Activated CD4-positive, alpha-beta T cell treated with anti-CD3 and anti-CD28 coated beads, Interleukin-2, Interleukin-4, amounts not matched to agents 100 ng/mL and 50 ng/mL, durations not matched to agents 16 hours and 8 hours (primary cell): ENCODE data around the gene GPR153.
"Not testable (repeated sequence)": the region's sequence is repeated elsewhere in the genome, so short reads cannot be mapped to it uniquely, and the experiment has no call there.

Source experiments
- DNase-seq: peaks from one replicate; pipeline ENCODE4 v3.0.0-alpha.2; 2020; ENCODE audit warnings: low spot score

Gene GPR153

GRCh38 chr1:6224718-6225117 lies 36.2 kb downstream of the GPR153 start:
- DNase-seq = no peak

- no peak for DNase-seq
Observed at GRCh38 chr1:6223617-6224016, 37.3 kb downstream of the GPR153 start.

- no peak for DNase-seq
Observed at GRCh38 chr1:6222636-6223035, 38.3 kb downstream of the GPR153 start.

- no peak for DNase-seq
Observed at GRCh38 chr1:6221210-6221784, 39.6 kb downstream of the GPR153 start.

- DNase-seq = no peak
Observed at GRCh38 chr1:6220236-6220635, 40.7 kb downstream of the GPR153 start.

GRCh38 chr1:6219641-6220040 lies 41.3 kb downstream of the GPR153 start:
- DNase-seq = not testable (repeated sequence)

- DNase-seq = no peak
Observed at GRCh38 chr1:6218375-6219164, 42.3 kb downstream of the GPR153 start.

- no peak for DNase-seq
Observed at GRCh38 chr1:6212193-6212959, 48.5 kb downstream of the GPR153 start.

- DNase-seq = no peak
Observed at GRCh38 chr1:6211731-6212130, 49.2 kb downstream of the GPR153 start.

- DNase-seq = no peak
Observed at GRCh38 chr1:6210591-6211355, 50.1 kb downstream of the GPR153 start.

- DNase-seq = peak; percentile 36
Observed at GRCh38 chr1:6209661-6210580, 51.0 kb downstream of the GPR153 start.

GRCh38 chr1:6208723-6209660 lies 51.9 kb downstream of the GPR153 start:
- DNase-seq = no peak

- no peak for DNase-seq
Observed at GRCh38 chr1:6207921-6208320, 53.0 kb downstream of the GPR153 start.

- DNase-seq = no peak
Observed at GRCh38 chr1:6207075-6207885, 53.6 kb downstream of the GPR153 start.

GRCh38 chr1:6206520-6206855 lies 54.4 kb downstream of the GPR153 start:
- no peak for DNase-seq

- peak; percentile 71 for DNase-seq
Observed at GRCh38 chr1:6205849-6206519, 54.9 kb downstream of the GPR153 start, which contains the start of gene RNF207. Gene RNF207 (plus strand): TSS chr1:6206119. CDS start chr1:6206536, 417 bp downstream.

GRCh38 chr1:6202256-6202655 lies 58.6 kb downstream of the GPR153 start:
- no peak for DNase-seq

GRCh38 chr1:6200188-6200809 lies 60.6 kb downstream of the GPR153 start:
- no peak for DNase-seq
